T-helper 22 cell (primary cell): ENCODE results near the gene ACTL10.

Source experiments
- DNase-seq: peaks from one replicate; pipeline ENCODE4 v3.0.0-alpha.2; 2020; ENCODE audit warnings: low read depth

ACTL10 gene

DNA sequence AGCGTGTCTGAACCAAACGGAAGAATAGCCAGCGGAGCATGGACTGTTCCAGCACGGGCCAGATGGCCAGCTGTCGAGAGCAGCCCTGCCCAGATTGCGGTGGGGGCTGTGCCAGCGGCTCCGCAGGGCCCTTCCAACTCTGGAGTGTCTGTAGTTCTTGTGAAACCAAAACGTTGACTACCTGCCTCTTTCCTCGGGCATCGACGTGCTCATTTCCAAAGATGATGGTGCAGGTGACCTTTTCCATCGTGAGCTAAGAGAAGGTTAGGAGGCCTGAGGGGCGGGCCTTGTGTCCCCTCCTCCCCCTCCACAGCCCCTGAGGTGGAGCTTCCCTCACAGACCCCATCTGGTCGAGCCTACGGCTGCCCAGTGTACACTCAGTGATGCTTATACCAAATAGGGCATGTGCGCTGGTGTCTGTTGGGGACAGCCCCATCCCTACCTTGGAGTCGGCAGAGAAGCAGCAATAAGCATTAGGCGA lies 17.5 kb upstream of the ACTL10 start:
- no peak for DNase-seq

DNA sequence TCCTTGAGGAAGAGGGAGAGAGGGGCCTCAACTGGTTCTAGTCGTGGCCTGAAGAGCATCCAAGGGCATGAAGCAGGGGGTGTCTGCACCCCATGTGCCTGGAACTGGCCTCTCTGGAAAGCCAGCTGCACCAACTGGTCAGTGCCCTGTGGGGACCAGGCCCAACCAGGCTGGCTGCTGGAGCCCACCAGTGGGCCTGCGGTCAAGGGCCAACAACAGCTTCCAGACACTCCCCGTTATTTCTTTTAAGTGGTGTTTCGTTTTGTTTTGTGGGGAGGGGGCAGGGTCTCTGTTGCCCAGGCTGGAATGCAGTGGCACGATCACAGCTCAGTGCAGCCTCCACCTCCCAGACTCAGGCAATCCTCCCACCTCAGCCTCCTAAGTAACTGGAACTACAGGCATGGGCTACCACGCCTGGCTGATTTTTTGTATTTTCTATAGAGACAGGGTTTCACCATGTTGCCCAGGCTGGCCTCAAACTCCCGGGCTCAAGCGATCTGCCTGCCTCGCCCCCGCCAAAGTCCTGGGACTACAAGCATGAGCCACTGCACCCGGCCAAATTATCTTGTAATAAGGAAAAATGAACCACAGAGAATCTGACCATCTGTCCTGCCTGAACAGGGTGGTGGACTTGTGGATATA lies 16.5 kb upstream of the ACTL10 start:
- DNase-seq, result no peak

DNA sequence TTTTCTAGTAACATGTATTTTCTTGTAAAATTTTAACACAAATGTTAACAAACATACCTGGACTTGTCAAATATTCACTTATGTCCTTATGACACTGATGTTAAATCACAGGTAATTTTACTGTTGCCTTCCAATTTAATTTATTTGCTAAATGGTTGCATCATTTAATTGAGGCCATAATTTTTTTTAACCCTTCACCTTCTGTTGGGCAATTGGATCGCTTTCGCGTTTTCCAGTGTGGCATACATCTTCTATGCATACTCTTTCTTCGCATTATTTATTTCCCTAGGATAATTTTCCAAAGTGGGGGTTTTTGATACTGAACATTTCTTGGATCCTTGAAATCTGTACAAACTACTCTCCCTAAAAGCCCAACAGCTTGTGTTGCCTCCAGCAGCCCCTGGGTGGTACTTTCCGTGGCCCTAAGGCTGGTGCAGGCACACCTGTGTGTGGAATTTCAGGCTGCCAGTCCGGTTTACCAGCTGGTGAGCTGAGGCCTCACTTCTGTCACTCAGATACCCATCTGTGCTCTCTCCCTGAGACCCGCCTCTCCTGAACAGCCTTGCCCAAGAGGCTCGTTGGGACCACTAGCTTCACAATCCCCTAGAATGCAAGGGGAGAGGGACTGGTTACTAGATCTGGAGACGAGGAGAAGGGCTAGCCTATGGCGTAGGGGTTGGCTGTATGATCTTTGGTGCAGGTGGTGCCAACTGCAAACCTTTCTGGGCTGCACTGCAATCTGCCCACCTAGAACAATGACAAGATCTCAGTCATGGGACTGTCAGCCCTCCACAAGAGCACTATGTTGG lies 15.8 kb upstream of the ACTL10 start:
- DNase-seq, result no peak

DNA sequence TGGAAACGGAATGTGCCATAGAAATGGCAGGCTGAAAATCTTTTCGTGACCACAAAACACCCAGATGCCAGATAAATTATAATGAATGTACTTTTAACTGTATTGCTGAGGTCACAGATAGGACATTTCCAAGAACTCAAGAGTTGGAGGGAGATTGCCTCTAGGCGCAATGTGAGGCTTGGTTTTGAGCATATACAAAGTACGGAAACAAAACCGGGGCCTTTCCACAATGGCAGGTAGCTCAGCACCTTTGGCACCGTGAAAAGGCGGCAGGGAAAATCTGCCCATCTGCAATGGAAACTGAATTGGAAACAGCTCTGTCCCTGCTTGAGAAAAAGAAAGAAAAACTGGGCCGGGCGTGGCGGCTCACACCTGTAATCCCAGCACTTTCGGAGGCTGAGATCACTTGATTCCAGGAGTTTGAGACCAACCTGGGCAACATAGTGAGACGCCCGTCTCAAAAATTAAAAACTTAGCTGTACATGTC lies 15.1 kb upstream of the ACTL10 start:
- DNase-seq, result no peak

DNA sequence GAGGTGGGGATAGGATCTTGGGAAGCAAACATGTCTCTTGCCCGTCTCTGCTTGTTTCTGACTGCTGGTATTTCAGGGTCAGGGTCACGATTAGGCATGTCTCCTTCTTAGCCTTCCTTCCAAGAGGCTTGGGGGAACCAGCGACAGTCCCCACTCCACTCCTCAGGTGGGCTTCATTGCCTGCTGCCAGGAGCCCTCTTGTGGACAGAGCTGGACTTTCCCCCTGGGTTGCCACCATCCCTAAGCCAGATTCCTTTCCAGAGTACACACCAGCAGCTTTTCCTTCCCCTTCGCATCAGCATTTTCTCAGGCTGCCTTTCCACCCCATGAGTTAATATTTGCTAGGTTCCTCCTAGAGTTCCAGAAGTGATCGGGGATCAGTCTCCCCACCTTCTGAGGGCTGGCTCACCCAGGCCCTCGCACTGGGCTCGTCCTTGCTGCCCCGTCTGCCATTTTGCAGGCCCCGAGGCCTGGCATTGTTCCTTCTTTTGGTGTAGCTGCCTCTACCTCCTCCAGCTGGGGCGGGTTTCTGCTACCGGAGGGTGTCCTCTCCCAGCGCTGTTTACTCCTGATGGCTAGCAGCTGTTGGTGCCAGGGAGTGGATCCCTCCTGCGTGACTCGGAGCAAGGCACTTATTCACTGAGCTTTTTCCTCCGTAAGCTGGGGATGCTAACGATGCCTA lies 13.4 kb upstream of the ACTL10 start:
- no peak for DNase-seq

DNA sequence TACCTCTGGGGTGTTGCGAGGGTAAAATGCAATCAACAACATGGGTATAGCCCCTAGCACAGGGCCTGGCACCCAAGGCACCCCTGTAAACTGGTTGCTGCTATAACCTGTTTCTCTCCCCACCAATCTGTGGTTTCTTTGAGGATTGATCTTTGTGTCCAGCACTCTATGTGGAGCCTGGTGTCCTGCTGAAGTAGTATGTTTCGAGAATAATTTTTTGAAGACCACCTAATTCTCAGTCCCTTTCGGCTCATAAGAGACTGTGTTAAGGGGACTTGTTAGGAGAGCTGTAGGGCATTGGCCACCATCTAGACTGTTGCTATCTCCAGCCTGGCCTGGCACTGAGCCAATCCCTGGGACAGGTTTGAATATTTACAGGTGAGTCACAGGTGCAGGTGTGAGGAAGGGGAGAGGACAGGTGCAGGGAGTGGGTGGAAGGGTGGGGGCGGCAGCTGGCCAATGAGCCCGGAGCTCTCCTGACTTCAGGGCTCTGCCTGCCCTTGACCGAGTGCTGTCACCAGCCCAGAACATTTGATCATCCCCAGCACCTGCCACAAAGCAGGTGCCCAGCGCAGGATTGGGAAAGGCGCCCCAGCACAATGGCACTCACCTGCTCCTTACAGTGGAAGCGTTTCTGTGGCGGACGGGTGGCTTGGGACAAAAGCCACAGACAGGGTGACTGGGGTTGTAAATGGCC lies 12.7 kb upstream of the ACTL10 start:
- DNase-seq, result no peak

DNA sequence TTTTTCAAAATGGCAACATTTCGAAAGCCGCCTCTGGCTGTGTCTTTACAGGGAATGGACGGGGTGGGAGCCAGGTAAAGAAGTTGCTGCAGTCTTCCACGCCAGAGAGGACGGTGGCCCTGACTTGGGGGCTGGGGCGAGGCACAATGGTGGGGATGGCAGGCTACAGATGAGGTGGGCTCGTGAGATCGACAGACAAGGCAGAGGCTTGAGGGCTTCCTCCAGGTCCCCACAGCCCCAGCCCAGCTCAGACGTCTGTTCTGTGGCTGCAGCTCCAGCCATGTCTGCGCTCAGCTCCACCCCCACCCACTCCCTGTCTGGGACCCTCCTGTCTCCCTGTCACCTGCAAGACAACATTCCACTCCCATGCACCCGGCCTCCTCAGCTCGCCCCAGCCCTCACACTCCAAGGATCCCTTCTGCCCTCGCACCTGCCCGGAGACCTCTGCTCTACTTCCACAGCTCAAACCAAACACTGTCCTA lies 12.0 kb upstream of the ACTL10 start:
- no peak for DNase-seq

DNA sequence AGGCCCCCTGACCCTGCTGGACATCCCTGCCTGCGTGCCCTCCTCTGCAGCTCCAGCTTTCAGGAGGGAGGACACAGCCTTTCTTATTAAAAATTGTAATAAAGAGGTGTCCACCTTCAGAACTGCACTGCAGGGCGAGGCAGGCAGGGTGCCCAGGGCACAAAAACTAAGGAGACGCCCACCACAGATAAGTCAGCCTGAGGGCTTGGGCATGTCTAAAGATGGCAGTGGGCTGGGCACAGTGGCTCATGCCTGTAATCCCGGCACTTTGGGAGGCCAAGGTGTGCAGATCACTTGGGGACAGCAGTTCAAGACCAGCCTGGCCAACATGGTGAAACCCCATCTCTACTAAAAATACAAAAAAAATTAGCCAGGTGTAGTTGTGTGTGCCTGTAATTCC lies 11.6 kb upstream of the ACTL10 start:
- no peak for DNase-seq

DNA sequence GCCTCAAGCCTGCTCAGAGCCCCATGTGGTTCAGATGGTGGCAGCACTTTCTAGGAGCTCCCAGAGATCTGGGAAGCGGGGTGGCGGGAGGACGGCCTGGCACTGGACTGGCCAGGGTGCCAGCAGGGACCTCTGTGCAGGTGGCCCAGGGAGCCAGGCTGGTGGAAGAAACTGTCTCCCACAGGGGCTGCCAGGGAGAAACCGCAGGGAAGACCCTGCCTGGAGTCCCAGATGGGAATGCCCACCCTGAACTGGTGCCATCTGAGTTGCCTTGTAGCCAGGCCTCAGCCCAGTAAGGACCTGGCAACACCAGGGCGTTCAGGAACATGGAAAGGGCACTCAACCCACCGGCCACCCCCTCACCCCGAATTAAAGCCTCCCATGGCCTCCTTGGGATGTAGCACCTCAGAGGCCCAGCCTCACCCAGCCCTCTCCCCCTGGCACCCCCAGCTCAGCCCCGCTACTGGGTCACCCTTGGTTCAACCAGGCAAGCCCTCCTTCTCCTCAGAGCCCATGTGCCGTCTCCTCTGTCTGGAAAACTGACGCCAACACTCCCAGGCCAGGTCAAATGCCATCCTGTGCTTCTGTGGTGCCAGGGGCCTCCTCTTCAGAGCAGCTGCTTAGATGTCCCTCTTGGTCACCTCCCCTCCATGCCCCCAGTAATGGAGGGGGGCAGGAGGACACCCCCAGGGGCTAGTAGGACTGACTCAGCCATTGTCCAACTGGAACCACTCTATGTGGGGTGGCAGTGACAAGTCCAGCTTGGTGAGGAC lies 10.5 kb upstream of the ACTL10 start:
- DNase-seq, result no peak

DNA sequence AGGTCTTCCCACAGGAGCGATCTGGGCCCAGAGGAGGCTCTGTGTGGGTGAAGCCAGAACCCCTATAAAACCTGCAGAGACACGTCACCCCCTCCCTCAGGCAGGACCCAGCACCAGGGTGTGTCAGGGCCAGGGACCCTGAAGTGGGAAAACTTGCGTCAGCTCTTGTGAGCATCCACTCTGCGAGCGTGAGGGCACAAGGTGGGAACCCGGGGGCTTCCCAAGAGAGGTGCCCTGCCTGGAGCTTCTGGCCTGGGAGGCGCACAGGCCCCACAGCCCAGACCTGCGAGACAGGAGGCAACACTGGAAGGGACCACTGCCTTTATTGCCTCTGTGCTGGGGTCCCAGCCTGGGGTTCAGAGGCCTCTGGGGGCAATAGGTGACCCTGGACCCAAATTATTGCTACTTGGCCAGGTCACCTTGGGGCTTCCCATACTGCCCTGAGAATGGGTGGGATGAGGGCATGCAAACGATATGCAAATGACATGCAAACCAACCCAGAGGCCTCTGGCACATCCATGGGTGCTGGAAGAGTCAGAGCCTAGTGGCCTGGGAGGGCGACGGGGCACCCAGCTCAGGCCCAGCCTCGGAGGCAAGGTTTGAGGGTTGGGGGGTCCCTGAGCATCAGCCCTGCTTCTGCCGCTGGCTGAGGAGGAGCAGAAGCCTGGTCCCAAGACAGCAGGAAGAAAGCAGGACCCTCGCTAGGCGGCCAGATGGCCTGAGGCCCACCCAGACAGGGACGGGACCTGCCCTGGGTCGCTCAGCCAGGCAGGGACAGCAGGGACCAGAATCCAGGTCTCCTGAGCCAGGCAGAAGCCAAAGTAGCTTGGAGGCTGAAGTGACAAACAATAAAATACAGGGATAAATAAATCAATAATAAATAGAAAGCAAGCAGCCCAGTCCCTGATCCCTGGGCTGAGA lies 9.7 kb upstream of the ACTL10 start:
- DNase-seq, result no peak

DNA sequence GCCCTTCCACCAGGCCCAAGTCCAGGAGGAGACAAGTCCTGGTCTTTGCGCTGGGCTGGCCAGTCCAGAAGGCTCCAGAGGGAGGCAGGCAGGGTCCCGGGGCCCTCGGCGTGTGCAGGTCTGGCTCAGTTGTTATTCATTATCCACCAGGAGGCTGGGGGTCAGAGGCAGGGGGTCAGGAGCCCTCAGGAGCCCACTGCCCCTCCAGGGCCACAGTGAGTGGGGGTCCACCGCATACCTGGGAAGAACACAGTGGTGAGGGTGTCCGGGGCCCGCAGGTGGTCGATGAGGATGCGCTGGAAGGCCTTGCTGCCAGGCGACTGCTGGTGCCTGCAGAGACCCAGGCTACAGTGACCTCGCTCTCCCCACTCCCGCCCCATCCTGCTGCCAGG lies 9.0 kb upstream of the ACTL10 start:
- no peak for DNase-seq

DNA sequence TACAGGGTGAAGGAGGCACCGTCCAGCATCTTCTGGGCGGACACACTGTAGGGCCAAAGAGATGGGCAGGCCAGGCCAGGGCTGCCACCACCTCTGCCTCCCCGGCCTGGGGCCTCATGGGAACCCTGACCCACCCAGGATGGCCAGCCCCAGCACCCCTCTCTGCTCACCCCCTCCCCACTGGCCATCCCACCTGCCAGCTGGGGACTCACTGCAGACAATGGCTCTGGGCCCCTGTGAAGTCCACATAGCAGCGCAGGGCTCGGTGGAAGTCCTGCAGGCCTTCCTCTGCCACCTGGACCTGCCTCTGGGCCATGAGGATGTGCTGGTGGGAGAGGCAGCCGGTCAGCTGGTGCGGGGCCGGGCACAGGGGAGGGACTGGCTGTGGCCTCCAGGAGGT lies 8.2 kb upstream of the ACTL10 start:
- no peak for DNase-seq

DNA sequence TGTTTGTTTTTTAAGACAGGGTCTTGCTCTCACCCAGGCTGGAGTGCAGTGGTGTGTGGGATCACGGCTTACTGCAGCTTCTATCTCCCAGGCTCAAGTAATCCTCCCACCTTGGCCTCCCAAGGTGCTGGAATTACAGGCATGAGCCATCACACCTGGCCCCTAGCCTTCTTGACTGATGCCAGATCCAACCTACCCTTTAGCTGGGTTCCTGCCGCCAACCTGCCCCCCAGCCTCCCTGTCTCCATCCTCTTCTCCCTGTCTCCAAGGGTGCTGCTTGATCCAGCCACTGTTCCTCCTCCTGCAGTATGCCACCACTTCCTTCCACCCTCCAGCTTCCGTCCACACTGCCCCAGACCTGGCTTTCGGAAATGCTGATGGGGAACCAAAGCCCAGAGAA lies 7.8 kb upstream of the ACTL10 start:
- no peak for DNase-seq

DNA sequence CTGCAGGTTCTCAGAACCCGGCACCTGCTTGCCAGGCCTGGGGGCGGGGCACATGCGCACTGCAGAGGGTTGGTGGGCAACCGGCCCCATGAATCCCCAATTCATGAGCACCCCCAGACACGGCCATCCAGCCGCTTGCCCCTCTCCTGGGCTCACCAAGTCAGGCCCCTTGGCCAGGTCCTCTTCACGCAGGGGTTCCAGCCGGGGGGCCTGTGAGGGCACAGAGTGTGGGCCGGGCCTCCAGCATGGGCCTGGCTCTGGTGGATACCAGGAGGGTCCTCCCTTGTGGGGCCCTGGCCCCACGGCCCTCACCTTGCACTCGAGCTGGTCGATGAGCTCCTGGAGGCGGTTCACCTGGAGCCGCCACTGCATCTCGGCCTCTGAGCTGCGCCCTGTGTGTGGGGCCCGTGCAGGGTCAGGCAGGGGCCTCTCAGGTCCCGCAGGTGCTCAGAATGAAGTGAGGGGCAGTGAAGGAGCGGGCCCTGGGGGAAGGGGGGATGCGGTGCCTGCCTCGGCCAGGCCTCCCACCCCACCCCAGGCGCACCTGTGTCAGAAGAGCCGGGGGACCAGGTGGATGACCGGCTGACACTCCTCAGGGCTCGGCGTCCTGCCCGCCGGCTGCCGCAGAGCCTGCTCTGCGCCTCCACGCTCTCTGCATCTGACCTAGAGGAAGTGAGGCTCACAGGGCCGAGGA lies 7.3 kb upstream of the ACTL10 start:
- DNase-seq, result no peak

DNA sequence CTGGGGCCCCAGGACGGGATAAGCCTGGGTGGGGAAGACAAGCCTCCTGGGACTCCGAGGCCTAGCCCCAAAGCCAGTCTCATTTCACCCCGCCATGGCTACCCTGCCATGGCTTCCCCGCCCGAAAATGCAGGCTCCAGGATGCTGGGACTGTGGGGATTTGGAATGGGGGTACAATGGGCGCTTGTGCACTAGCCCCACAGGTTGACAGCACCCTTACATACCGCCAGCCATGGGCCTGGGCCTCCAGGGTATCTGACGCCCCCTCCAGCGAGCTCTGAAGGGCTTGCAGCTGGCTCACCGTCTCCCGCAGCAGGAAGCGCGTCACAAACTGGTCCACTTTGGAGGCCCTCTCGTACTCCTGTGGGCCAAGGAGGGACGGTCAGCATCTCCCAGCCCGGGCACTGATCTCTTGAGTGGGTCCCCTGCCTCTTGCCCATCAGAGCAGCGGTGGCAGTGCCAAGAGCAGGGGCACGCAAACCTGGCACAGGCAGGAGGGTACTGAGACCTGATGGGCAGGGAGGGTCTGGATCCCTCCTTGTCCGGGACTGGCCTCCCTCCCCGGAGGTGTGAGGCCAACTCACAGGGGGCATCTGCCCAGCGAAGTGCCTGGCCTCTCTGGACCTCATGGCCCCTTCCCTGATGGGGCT lies 6.6 kb upstream of the ACTL10 start:
- no peak for DNase-seq

DNA sequence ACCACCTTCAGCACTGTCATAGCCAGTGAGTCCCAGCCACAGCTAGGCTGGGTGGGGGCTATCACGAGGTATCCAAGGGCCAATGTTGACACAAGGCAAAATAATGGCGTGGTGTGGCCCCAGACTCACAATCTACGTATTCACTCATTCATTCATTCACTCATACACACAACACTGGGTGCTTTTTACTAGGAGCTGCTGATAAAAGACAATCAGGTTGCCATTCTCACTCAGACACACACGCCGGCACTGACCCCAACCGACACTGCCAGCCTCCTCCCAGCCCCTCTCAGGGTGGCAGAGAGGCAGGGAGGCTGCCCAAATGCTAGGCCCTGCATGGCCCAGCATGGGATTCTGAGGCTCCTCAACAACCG lies 6.1 kb upstream of the ACTL10 start:
- no peak for DNase-seq

DNA sequence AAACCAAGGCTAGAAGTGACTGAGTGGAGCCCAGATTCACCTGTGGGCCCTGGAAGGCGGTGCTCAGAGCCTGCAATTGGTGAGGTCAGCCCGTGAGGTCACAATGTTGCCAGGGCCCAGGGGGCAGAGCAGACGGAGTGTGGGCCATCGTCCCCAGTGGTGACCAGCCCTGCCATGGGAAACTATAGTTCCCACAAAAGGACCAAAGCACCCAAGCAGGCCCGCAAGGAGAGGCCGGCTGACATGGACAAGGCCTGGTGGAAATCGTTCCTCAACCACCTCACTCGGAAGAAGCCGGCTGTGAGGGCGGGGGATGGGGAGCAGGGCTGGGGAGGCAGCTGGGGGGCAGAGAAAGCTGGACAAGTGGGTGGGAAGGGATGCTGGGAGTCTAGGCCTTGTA lies 4.6 kb upstream of the ACTL10 start, which contains the start of gene C20orf144:
C20orf144 (plus strand) TSS at position 156 of the 400 bp plus-strand sequence; CDS start at position 175, 19 bp downstream.
- no peak for DNase-seq

DNA sequence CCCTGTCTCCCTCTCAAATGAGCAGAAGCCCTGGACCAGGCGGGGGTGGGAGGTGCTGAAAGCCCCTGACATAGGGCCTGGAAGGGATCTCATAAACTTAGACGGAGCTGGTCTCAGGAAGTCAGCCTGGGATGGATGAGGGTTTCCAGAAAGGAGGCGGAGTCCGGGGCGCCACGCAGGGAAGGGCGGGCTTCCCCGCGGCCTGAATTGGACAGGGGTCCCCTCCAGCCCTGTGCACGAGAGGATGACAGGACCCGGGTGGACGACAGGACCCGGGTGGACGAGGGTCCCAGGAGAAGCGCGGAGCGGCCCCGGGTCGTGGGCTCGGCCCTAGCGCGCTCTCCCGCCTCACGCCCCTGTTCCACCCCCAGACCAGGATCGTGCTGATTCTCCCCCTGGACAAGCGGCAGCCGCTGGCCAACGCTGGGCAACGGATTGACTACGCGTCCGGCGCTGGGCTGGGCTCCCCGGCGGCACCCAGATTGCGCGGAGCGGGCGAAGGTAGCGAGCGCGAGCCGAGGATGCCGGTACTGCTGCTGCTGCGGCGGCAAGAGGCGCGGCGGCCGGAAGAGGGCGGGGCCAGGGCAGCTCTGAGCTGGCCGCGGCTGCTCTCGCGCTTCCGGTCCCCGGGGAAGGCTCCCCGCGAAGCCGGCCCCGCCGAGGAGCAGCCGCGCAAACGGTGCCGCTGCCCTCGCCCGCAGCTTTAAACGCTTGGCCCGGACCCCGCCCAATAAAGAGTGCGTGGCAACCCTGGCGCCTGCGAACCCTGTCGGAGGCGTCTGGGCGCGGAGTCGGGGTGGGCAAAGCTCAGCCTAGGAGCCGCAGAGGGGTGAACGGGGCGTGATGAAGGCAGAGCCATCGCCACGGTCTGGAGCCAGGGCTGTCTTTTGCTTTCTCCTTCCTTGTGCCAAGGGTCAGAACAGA lies 3.3 kb upstream of the ACTL10 start:
- peak; percentile 71 for DNase-seq
